ENCODE results near the gene SETD4. TPM values are rescaled to one million over a fixed set of nuclear protein-coding genes. Genes with fewer than 3 reads are reported as not detected.

SETD4 gene
- total and polyA plus RNA-seq, 2 of the 8 experiments (the other 6 are each of a cell fraction or from before 2014, with no cell fraction given) = 20.1 to 46.6 TPM

GRCh38 chr21:36015045-36015444 is 45.3 kb downstream of the SETD4 start:
- FAIRE-seq (no peak), DNase-seq (ENCODE audit: low read depth in 1 of 2, low spot score in 2 of 2) (no peak)
- Histone ChIP-seq H3K4me2 (ENCODE audit: insufficient read depth in 1 of 2, low read depth in 2 of 2, low read length in 2 of 2) (no peak overlapping the region), H2BK15ac (ENCODE audit: low read length) (no peak overlapping the region), H3K18ac (ENCODE audit: extremely low read depth, low read length) (no peak overlapping the region), H3K4ac (replicated peaks; ENCODE audit: insufficient read length, low read depth, low read length) (no peak overlapping the region), H3K23ac (ENCODE audit: insufficient read length) (no peak overlapping the region), H2BK5ac (ENCODE audit: low read depth, low read length) (no peak overlapping the region), H3K4me3 (ENCODE audit: extremely low read depth in 1 of 4, insufficient read depth in 2 of 4, low read depth in 3 of 4, low read length in 4 of 4) (no peak overlapping the region), H3K9ac (replicated peaks in 1 of 4; ENCODE audit: extremely low read depth in 1 of 4, low read depth in 3 of 4, low read length in 3 of 4) (no peak overlapping the region), H3K36me3 (ENCODE audit: control insufficient read depth in 2 of 4, insufficient read depth in 4 of 4, low read length in 3 of 4) (no peaks in the 10 kb centered on the region), H3K79me2 (ENCODE audit: control insufficient read depth in 1 of 2, insufficient read depth in 2 of 2, low read length in 2 of 2) (no peaks in the 10 kb centered on the region), H4K20me1 (replicated peaks in 1 of 2; ENCODE audit: control insufficient read depth in 1 of 2, insufficient read depth in 2 of 2, low read length in 2 of 2) (no peaks in the 10 kb centered on the region), H3K79me1 (ENCODE audit: low read depth, low read length) (no peaks in the 10 kb centered on the region), H4K91ac (replicated peaks; ENCODE audit: insufficient read length, low read length) (no peak overlapping the region), H3K56ac (replicated peaks; ENCODE audit: insufficient read length, low read depth, low read length) (no peak overlapping the region), H3K4me1 (replicated peaks in 1 of 4; ENCODE audit: control insufficient read depth in 3 of 4, insufficient read depth in 4 of 4, low read length in 3 of 4) (no peaks in the 10 kb centered on the region), H2AK5ac (ENCODE audit: low read depth, low read length) (no peak overlapping the region), H3K23me2 (ENCODE audit: low read depth, low read length) (no peaks in the 10 kb centered on the region; the same call in 1 of the 2 replicates), H3K9me3 (ENCODE audit: insufficient read depth in 2 of 2, low read depth in 1 of 2, low read length in 1 of 2) (no peaks in the 10 kb centered on the region), H3K14ac (ENCODE audit: insufficient read length) (no peak overlapping the region), H2BK12ac (ENCODE audit: low read depth, low read length) (no peak overlapping the region), H4K5ac (ENCODE audit: insufficient read length, low read depth, low read length) (no peak overlapping the region), H2AFZ (ENCODE audit: low read length) (no peak overlapping the region), H2BK20ac (ENCODE audit: low read length) (no peak overlapping the region), H3K27me3 (replicated peaks in 1 of 4; ENCODE audit: control insufficient read depth in 3 of 4, extremely low read depth in 1 of 4, insufficient read depth in 3 of 4, low read length in 3 of 4) (no peaks in the 10 kb centered on the region), H4K8ac (ENCODE audit: extremely low read depth, insufficient read depth, low read length) (no peak overlapping the region), H3K27ac (ENCODE audit: low read depth, low read length) (no peak overlapping the region), H2BK120ac (replicated peaks; ENCODE audit: low read depth, low read length) (no peak overlapping the region)
- 92% methylated on average over 5 of the region's 5 CpGs; no CpG with 5 or more reads in 1 of the 2 experiments for WGBS, 2 experiments (ENCODE audit: extremely low coverage in 1 of 2, insufficient coverage in 1 of 2, insufficient read length in 1 of 2, insufficient replicate concordance in 2 of 2, low coverage in 1 of 2, low lambda C conversion rate in 2 of 2, missing lambda C conversion rate in 1 of 2)
- ChIA-PET CTCF (ENCODE audit: partially characterized antibody) (interaction anchor here (0.8 to 2.0 kb wide), 5 partner anchors 21 to 502 kb away, joined by 3 to 6 read pairs (median 3); no protein-coding TSS in a partner anchor), POLR2A (ENCODE audit: partially characterized antibody) (no interaction called here)
- TF ChIP-seq TAF7 (optimal IDR thresholded peaks at IDR 0.05; ENCODE audit: borderline replicate concordance, low read depth, low read length) = no peak
- TF ChIP-seq ATF3 (IDR thresholded peaks at IDR 0.05; ENCODE audit: insufficient read depth, low read depth, low read length) = no peak
- TF ChIP-seq KDM5A (IDR thresholded peaks at IDR 0.05; ENCODE audit: low read length) = no peak
- no peak for TF ChIP-seq NRF1 (IDR thresholded peaks at IDR 0.05; ENCODE audit: low read depth, low read length)
- no peak for TF ChIP-seq SIX5 (IDR thresholded peaks at IDR 0.05; ENCODE audit: low read depth, low read length)
- TF ChIP-seq CTBP2 (IDR thresholded peaks at IDR 0.05; ENCODE audit: borderline replicate concordance, insufficient read depth, insufficient read length, low read length) = no peak
- TF ChIP-seq POU5F1 (IDR thresholded peaks at IDR 0.05; ENCODE audit: low read depth, low read length) = no peak
- TF ChIP-seq NANOG (IDR thresholded peaks at IDR 0.05; ENCODE audit: insufficient read depth, low read depth, low read length, poor library complexity, severe bottlenecking) = no peak
- TF ChIP-seq E2F6 (IDR thresholded peaks at IDR 0.05) = no peak
- no peak for TF ChIP-seq TEAD4 (IDR thresholded peaks at IDR 0.05; ENCODE audit: low read depth, low read length)
- TF ChIP-seq GTF2F1 (IDR thresholded peaks at IDR 0.05; ENCODE audit: borderline replicate concordance, low read depth, low read length) = no peak
- no peak for TF ChIP-seq PHF8 (conservative IDR thresholded peaks at IDR 0.05; ENCODE audit: low read depth, low read length)
